GM21447 (cell line): ENCODE data around the gene RAB11FIP3.
"Not testable (repeated sequence)": the region's sequence is repeated elsewhere in the genome, so short reads cannot be mapped to it uniquely, and the experiment has no call there.

Source experiments
- ATAC-seq: cut with Tn5 transposase; IDR thresholded peaks from one replicate; pipeline ENCODE4 v1.9.1; 2021; ENCODE audit not compliant: unreplicated experiment

RAB11FIP3 gene

GRCh38 chr16:492211-492875, 66.9 kb downstream of the RAB11FIP3 start:
- ATAC-seq: no peak

- ATAC-seq: not testable (repeated sequence)
These were observed 69.2 kb downstream of the RAB11FIP3 start for GRCh38 chr16:494676-495075.

GRCh38 chr16:495127-495748, 69.8 kb downstream of the RAB11FIP3 start:
- no peak for ATAC-seq

- ATAC-seq: no peak
These were observed 70.8 kb downstream of the RAB11FIP3 start for GRCh38 chr16:496097-496886.

GRCh38 chr16:497258-497657, 71.8 kb downstream of the RAB11FIP3 start:
- no peak for ATAC-seq

- ATAC-seq: no peak
These were observed 74.5 kb downstream of the RAB11FIP3 start for GRCh38 chr16:499924-500323.

GRCh38 chr16:500709-501108, 75.3 kb downstream of the RAB11FIP3 start:
- ATAC-seq: no peak

GRCh38 chr16:502179-502943, 76.9 kb downstream of the RAB11FIP3 start:
- no peak for ATAC-seq

- no peak for ATAC-seq
These were observed 78.0 kb downstream of the RAB11FIP3 start for GRCh38 chr16:503150-504071.

- no peak for ATAC-seq
These were observed 80.2 kb downstream of the RAB11FIP3 start for GRCh38 chr16:505479-506245.

GRCh38 chr16:506246-506546, 80.7 kb downstream of the RAB11FIP3 start:
- ATAC-seq: no peak

GRCh38 chr16:507527-507926, 82.1 kb downstream of the RAB11FIP3 start:
- ATAC-seq: not testable (repeated sequence)

- ATAC-seq: no peak
These were observed 82.5 kb downstream of the RAB11FIP3 start for GRCh38 chr16:507996-508395.

- ATAC-seq: no peak
These were observed 83.7 kb downstream of the RAB11FIP3 start for GRCh38 chr16:508884-509736.

- ATAC-seq: no peak
These were observed 84.8 kb downstream of the RAB11FIP3 start for GRCh38 chr16:510066-510825.

GRCh38 chr16:512802-513201, 87.4 kb downstream of the RAB11FIP3 start:
- ATAC-seq: no peak

- ATAC-seq: no peak
These were observed 88.5 kb downstream of the RAB11FIP3 start for GRCh38 chr16:513950-514349.
